Limb (tissue), 2 donors: ENCODE data around the gene ADAR.
A peak's percentile ranks its signal among the peaks of the same experiment; 100 is the strongest.

Experiments used
- DNase-seq, 2 donors: peaks; one replicate each; pipeline ENCODE4 v3.0.0-alpha.2; 2016; ENCODE audit errors: extremely low spot score in 2 of 2

The ADAR gene

DNA sequence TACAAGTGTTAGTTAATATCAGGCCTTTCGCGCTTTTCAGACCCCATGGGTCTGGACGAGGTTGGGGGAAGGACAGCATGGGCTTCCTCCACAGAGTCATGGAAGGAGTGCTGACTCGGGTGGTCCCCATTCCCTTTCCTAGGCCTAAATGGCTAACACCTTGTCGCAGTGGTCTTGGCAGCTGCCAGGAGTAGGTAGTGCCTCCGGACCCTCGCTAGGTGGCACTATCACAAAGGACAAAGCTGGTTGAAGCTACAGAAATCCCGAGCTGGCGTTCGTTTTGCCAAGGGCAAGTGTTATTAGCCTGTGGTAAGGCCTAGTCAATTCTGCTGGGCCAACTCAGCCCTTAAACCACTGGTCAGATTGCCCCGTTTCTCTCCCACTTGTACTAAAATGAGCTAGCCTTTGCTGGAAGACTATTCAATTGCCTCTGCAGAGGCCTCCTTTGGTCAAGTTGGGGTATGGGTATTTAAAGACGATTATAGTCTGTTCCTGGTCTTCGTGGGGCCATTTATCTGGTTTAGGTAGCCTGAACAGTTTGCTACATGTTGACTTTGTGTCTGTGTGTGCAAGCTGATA, 48.4 kb downstream of the ADAR start:
- peak; percentile 90 to 91 for DNase-seq

- peak; percentile 99 for DNase-seq
Observed at GRCh38 chr1:154558720-154559465, 49.1 kb downstream of the ADAR start.

DNA sequence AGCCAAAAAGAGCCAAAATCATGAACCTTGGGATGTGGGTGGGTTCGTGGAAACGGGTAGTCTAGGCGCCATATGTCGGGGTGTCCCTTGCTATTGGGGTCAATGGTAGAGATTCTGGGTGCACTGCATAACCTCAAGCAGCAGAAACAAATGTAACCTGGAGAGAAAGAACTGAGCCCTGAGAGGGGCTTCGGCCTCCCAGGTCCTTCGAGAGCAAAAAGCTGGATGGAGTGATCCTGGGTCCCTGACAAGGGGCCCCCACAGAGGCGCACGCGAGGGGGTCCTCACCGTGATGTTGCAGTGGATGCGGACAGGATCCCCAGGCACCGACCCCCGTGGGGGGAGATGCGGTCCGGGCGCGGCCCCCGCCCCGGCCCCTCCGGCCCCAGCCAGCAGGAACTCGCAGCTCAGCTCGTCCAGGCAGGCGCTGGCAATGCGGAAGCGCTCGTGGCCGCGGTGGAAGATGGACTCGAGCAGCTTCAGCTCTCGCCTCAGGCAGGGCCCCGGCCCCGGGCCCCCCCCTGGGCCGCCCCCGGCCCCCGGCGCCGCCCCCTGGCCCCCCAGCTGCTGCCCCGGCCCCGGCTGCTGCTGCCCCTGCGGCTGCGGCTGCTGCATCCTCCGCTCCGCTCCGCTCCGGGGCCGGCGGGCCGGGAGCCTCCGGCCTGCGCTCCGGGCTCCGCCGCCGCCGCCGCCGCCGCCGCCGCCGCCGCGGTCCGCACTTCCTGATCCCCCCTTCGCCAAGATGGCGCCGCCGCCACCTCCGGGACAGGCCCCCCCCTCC, 49.9 kb downstream of the ADAR start, which contains the start of gene UBE2Q1:
Gene UBE2Q1 (minus strand): TSS at position 724 of the 781 bp plus-strand sequence. CDS start 109 bp downstream, at position 615.
- DNase-seq = no peak

DNA sequence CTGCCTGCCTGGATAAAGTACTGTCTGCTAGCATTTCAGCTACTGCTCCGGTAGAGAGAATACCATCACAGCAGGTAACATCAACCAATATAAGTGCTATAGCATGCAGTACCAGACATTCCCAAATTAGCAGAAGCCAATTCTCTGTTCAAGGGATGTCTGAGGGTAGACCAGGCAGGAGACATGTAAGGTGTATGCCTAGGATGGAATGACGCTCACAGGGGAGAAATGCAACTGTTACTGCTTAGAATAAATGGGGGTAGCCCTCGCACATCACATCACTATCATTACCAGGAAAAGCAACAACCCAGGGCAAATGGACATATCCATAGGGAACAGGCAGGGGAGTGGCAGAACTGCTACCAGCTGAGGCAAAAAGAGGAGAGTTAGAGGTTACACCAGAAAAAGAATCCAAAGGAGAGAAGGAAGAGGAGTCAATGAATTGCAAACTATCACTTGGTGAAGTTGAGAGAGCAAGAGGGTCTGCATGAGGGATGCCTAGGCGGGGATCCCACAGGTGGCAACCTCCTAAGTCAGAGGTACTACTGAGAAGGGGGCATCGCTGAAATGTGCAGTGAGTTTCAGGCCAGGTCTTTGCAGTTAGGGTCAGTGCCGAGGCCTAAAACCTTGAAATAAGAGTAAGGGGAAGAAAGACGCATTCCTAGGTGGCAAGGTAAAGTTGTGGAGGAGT, 50.6 kb downstream of the ADAR start:
- DNase-seq = no peak

DNA sequence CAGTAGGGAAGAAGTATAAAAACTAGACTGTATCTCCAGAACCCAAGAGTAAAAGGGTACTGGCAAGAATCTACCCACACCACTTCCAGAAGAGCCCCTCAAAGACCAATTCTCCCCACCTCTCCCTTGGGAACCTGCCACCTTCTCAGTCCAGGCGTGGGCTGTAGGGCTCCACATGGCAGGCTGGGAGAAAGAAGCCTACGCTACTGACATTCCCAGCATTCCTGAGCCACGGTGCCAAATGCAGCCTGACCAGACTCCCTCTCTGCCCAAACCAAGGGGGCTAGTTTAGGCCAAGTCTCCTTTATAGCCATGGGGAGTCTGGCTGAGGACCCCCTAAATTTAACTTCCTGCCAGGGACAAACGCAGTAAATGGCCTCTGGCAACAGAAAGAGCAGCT, 51.6 kb downstream of the ADAR start:
- DNase-seq = no peak

- no peak for DNase-seq
Observed at GRCh38 chr1:154553056-154554030, 54.6 kb downstream of the ADAR start.

DNA sequence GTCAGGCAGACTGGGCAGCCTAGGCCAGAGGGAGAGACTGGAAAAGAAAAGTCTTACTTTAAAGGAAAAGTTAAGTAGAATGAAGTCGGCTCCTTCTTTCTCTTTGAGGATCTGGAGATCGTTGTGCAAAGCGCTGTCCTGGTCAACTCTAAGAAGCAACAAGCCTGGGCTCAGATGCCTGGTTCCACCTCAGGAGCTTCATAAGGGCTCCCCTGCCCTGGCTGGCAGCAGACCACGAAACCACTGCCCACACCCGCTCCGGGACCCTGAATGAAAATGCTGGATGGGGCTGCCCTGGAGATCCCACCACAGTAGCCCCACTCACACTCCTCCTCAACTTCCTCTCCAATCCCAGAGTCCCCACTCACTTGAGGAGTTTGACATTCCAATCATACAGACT, 56.0 kb downstream of the ADAR start:
- no peak for DNase-seq

DNA sequence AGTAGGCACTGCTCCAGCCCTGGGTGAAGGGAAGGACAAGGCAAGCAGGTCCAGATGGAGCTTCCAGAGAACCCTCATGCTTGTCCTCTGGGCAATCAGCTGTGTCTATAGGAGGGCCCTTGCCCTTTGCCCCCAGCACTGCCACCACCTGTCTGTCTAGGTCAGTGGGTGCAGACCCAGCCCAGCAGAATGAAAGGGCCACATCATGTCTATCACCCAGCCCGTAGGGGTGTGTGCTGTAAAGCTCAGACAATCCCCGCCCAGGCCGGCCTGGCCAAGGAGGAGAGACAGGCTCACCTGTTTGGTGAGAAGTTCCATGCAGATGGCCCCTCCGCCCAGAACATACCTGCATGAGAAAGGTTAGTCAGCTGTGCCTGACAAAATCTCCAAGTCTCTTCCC, 56.5 kb downstream of the ADAR start:
- no peak for DNase-seq

DNA sequence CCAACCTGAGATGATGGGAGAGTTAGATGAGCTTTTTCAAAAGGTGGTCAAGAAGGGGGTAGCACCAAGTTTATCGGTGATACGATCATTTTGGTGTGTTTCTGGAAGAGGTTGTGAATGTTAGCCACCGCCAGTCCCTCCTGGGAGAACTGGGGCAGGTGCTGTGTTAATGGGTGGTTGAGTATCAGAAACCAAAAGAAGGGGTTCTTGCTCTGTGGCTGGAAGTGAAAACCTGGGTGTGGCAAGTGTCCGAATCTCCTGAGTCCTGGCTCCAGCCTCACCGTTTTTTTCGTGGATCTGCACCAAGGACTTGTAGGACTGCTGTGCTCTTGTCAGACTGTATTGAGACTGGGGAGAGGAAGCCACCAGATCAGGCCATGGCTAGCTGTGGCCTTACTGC, 57.3 kb downstream of the ADAR start:
- DNase-seq = no peak

- no peak for DNase-seq
Observed at GRCh38 chr1:154550070-154550469, 57.9 kb downstream of the ADAR start.

DNA sequence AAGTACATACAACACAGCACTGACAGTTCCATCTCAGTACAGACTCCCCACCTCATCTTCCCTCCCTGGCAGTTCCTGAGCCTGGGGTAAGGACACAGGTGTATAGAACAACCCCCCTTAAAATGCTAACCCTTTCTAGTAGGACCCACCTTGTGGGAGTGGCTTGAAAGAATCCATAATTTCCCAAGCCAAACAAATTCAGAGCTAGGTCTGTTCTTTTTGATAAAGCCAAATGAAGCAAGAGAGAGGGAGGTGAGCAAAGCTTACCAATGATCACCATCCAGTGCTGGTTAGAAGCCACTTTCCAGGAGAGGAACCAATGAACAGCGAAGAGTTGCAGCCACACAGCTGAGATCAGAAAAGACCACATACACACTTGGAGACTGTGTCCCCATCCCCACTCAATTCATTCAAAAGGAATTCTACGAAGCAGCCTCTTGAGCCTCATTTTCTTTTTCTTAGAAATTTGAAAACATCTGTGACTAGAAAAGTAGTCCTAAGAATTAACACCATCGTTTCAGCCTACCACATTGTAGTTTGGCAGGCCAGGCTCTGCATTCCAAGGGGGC, 58.7 kb downstream of the ADAR start:
- DNase-seq = no peak

GRCh38 chr1:154548028-154548427, 60.0 kb downstream of the ADAR start:
- no peak for DNase-seq

- no peak for DNase-seq
Observed at GRCh38 chr1:154547105-154547732, 60.8 kb downstream of the ADAR start.

DNA sequence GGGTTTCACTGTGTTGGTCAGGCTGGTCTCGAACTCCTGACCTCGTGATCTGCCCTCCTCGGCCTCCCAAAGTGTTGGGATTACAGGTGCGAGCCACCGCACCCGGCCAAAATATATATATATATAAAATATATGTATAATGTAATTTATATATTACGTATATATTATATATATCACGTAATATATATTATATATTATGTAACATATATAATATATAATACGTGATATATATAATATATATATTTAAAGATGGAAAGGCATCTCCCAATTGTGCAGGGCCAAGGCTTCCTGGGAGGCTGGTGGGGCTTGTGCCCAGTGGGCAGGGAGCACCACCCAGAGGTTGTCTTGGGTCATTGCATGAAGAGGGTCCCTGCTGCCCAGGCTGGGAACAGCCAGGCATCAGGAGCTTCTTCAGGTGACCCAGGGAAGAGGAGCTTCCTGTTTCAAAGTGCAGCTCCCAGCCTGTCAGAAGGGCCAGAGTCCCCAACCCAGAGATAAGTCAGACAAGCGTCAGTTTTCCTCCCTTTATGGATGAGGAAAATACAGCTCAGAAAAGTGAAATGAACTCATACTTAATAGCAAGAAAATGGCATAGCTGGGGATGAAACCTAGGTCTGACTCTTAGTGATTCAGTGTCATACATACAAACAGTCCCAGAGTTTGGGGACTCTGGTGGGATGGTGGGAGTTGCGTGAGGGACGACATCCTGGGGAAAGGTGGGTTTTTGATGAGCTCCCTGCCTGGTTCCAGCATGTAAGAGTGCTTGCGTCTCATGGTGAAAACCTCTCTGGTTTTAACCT, 61.5 kb downstream of the ADAR start:
- no peak for DNase-seq

DNA sequence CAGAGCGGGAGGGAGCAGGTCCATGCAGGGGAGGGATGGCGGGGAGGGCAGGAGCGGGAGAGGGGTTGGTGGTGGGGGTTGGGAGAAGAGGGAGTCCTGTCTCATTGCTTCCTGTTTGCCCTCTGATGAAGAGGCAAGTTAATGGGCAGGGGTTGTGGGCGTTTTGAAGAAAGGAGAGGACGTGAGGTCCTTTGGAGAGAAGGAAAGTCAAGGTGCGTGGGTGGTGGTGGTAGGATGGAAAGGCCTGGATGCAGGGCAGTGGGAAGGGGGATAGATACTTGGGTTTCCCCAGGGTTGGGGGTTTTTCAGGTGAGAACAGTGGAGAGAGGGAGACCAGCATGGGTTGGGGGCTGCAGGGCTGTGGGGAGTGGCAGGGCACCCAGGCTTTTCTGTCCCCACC, 66.8 kb downstream of the ADAR start:
- DNase-seq = no peak

- DNase-seq = no peak
Observed at GRCh38 chr1:154539486-154540483, 68.2 kb downstream of the ADAR start.

DNA sequence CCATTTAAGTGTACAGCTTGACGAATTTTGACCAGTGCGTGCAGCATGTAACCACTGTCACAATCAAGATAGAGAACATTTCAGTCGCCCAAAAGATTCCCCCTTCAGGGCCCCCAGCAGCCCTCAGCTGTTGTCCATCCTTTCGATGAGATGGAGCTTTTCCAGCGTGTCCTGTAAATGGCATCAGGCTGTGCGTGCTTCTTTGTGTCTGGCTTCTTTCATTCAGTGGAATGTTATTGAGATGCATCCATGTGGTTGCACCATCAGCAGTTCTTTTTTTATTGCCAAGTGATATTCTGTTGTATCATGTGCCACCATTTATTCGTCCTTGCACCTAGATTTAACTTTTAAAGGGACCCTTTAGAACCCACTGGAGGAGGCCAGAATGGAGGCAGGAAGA, 71.4 kb downstream of the ADAR start:
- DNase-seq = no peak
